ACHN (cell line): Measurements from ENCODE around the gene TMEM234.

ENCODE experiments used
- DNase-seq: peaks from one replicate; pipeline ENCODE4 v3.0.0-alpha.2; 2015
- in situ Hi-C: cut with HindIII; loops from 2 replicates; pipeline ENCODE4 v1.10.0; 2017; ENCODE audit warnings: low sequenced_read_pairs, low pct_ligation_motif_present, low pct_unique_long_range_greater_than_20kb

The TMEM234 gene

GRCh38 chr1:32241001-32241763 is 19.0 kb upstream of the TMEM234 start:
- in situ Hi-C loops = no loop called here
- peak; percentile 42 for DNase-seq

- DNase-seq = peak; percentile 67
- in situ Hi-C loops = no loop called here
Measured at GRCh38 chr1:32240140-32240951, 18.2 kb upstream of the TMEM234 start.

- in situ Hi-C loops = no loop called here
Measured at GRCh38 chr1:32239790-32240139, 17.6 kb upstream of the TMEM234 start.

GRCh38 chr1:32239337-32239736 is 17.2 kb upstream of the TMEM234 start:
- DNase-seq = no peak
- in situ Hi-C loops = no loop called here

More at GRCh38 chr1:32239790-32240139, 17.6 kb upstream of the TMEM234 start:
- no peak for DNase-seq

- in situ Hi-C loops = no loop called here
- no peak for DNase-seq
Measured at GRCh38 chr1:32234792-32235191, 12.6 kb upstream of the TMEM234 start.

GRCh38 chr1:32232558-32233304 is 10.6 kb upstream of the TMEM234 start:
- no peak for DNase-seq
- in situ Hi-C loops = no loop called here

- DNase-seq = no peak
Measured at GRCh38 chr1:32231843-32232432, 9.8 kb upstream of the TMEM234 start.

GRCh38 chr1:32228771-32229170 is 6.6 kb upstream of the TMEM234 start:
- DNase-seq = no peak
- in situ Hi-C loops = no loop called here

More at GRCh38 chr1:32231843-32232432, 9.8 kb upstream of the TMEM234 start:
- in situ Hi-C loops = no loop called here

- DNase-seq = no peak
- in situ Hi-C loops = no loop called here
Measured at GRCh38 chr1:32224285-32224684, 2.1 kb upstream of the TMEM234 start.

GRCh38 chr1:32223683-32224082 is 1.5 kb upstream of the TMEM234 start:
- in situ Hi-C loops = no loop called here
- no peak for DNase-seq

GRCh38 chr1:32221581-32221979 is 573 bp downstream of the TMEM234 start:
- in situ Hi-C loops = no loop called here
- no peak for DNase-seq

GRCh38 chr1:32220746-32221580 is 1.2 kb downstream of the TMEM234 start:
- DNase-seq = peak; percentile 77
- in situ Hi-C loops = no loop called here

GRCh38 chr1:32219022-32219421 is 3.1 kb downstream of the TMEM234 start:
- in situ Hi-C loops = no loop called here

GRCh38 chr1:32216566-32216965 is 5.6 kb downstream of the TMEM234 start:
- no peak for DNase-seq
- in situ Hi-C loops = no loop called here

More at GRCh38 chr1:32219022-32219421, 3.1 kb downstream of the TMEM234 start:
- DNase-seq = no peak

- DNase-seq = peak; percentile 67
- in situ Hi-C loops = no loop called here
Measured at GRCh38 chr1:32215629-32216480, 6.3 kb downstream of the TMEM234 start.

GRCh38 chr1:32208891-32209328 is 13.2 kb downstream of the TMEM234 start, which contains the start of gene DCDC2B:
DCDC2B (plus strand) TSS chr1:32209089; CDS start chr1:32209094, 5 bp downstream.
- in situ Hi-C loops = no loop called here
- peak; percentile 78 for DNase-seq

GRCh38 chr1:32208469-32208868 is 13.7 kb downstream of the TMEM234 start:
- in situ Hi-C loops = no loop called here
- DNase-seq = no peak
